ENCODE data around the gene TGIF1.

TGIF1 gene

GRCh38 chr18:3451989-3452749, 2.2 kb downstream of the TGIF1 start:
- H3K4me3 ChIP-seq (ENCODE audit: low read depth, low read length) = peak overlapping the region; percentile 99
- DNase-seq (ENCODE audit: low read depth) = no peak
- TF ChIP-seq CTCF (IDR thresholded peaks at IDR 0.05; ENCODE audit: control insufficient read depth, extremely low read depth, insufficient read depth) = 0 out of 2 replicates have a peak, but pooled peaks have one; percentile 25

- H3K4me3 ChIP-seq (ENCODE audit: low read depth, low read length) = peak overlapping the region; percentile 99
- DNase-seq (ENCODE audit: low read depth) = no peak
- no peak for TF ChIP-seq CTCF (IDR thresholded peaks at IDR 0.05; ENCODE audit: control insufficient read depth, extremely low read depth, insufficient read depth)
Observed at GRCh38 chr18:3452750-3453539, 3.0 kb downstream of the TGIF1 start.

- H3K4me3 ChIP-seq (ENCODE audit: low read depth, low read length) = peak overlapping the region; percentile 99
- TF ChIP-seq CTCF (IDR thresholded peaks at IDR 0.05; ENCODE audit: control insufficient read depth, extremely low read depth, insufficient read depth) = no peak
- no peak for DNase-seq (ENCODE audit: low read depth)
Observed at GRCh38 chr18:3453540-3454364, 3.8 kb downstream of the TGIF1 start.

- peak; percentile 71 for TF ChIP-seq CTCF (IDR thresholded peaks at IDR 0.05; ENCODE audit: control insufficient read depth, extremely low read depth, insufficient read depth)
- H3K4me3 ChIP-seq (ENCODE audit: low read depth, low read length) = peak overlapping the region; percentile 99
- DNase-seq (ENCODE audit: low read depth) = no peak
Observed at GRCh38 chr18:3454365-3455089, 4.6 kb downstream of the TGIF1 start.

- no peak for DNase-seq (ENCODE audit: low read depth)
- peak overlapping the region; percentile 99 for H3K4me3 ChIP-seq (ENCODE audit: low read depth, low read length)
- no peak for TF ChIP-seq CTCF (IDR thresholded peaks at IDR 0.05; ENCODE audit: control insufficient read depth, extremely low read depth, insufficient read depth)
Observed at GRCh38 chr18:3455090-3455635, 5.2 kb downstream of the TGIF1 start.

Data from LNCaP clone FGC (cell line).